Omental fat pad (tissue), 4 donors: ENCODE results near the gene ABCA13. TPM values are rescaled to one million over a fixed set of nuclear protein-coding genes. Genes with fewer than 3 reads are reported as not detected.

ENCODE experiments used
- ATAC-seq: fragments of 150-250 bp; one replicate; pipeline ENCODE4 v1.9.1; 2016; ENCODE audit warnings: mild to moderate bottlenecking, moderate library complexity; ENCODE audit not compliant: low FRiP score
- DNase-seq: peaks from one replicate; pipeline ENCODE4 v3.0.0-alpha.2; 2019; ENCODE audit warnings: low spot score
- total RNA-seq, 4 donors: library from RNA; depleted of rRNA; stranded (reverse); fragments of >200 nt; gene quantifications; one replicate each; pipeline ENCODE4 v1.1.0, GENCODE V29; 2016
- TF ChIP-seq, protein P1 (sequence below), 3 donors: fragments of 450-650 bp; IDR thresholded peaks; one replicate each; pipeline ENCODE4 v1.5.1; 2016 to 2017; ENCODE audit warnings: antibody characterized with exemption in 3 of 3, mild to moderate bottlenecking in 3 of 3, moderate library complexity in 2 of 3

ABCA13 gene, protein sequence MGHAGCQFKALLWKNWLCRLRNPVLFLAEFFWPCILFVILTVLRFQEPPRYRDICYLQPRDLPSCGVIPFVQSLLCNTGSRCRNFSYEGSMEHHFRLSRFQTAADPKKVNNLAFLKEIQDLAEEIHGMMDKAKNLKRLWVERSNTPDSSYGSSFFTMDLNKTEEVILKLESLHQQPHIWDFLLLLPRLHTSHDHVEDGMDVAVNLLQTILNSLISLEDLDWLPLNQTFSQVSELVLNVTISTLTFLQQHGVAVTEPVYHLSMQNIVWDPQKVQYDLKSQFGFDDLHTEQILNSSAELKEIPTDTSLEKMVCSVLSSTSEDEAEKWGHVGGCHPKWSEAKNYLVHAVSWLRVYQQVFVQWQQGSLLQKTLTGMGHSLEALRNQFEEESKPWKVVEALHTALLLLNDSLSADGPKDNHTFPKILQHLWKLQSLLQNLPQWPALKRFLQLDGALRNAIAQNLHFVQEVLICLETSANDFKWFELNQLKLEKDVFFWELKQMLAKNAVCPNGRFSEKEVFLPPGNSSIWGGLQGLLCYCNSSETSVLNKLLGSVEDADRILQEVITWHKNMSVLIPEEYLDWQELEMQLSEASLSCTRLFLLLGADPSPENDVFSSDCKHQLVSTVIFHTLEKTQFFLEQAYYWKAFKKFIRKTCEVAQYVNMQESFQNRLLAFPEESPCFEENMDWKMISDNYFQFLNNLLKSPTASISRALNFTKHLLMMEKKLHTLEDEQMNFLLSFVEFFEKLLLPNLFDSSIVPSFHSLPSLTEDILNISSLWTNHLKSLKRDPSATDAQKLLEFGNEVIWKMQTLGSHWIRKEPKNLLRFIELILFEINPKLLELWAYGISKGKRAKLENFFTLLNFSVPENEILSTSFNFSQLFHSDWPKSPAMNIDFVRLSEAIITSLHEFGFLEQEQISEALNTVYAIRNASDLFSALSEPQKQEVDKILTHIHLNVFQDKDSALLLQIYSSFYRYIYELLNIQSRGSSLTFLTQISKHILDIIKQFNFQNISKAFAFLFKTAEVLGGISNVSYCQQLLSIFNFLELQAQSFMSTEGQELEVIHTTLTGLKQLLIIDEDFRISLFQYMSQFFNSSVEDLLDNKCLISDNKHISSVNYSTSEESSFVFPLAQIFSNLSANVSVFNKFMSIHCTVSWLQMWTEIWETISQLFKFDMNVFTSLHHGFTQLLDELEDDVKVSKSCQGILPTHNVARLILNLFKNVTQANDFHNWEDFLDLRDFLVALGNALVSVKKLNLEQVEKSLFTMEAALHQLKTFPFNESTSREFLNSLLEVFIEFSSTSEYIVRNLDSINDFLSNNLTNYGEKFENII (N-terminal part only)
- total RNA-seq = under 1 TPM in 3 of 4 donors, not detected in 1; 0.13 to 0.37 (median 0.16) TPM

DNA sequence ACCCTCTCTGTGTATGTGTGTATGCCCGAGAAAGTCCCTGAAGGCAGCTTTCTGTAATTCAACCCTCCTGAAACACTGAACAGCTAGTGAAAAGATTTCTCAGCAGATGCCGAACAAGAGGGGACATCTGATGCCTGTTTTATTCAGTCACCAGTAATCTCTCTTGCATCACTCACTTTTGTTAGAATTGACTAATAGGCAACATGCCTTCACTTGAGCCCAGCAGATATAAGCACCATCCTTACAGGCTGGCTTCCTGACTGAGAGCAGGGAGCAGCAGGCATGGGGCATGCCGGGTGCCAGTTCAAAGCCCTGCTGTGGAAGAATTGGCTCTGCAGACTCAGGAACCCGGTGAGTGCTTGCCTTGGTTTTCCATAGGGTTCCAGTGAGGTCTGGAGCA lies at the start of gene ABCA13:
Gene ABCA13, plus strand, starts transcription at position 257 of the 400 bp plus-strand sequence. Its CDS starts 26 bp downstream, at position 283.
- no peak for DNase-seq
- TF ChIP-seq, protein P1, sequence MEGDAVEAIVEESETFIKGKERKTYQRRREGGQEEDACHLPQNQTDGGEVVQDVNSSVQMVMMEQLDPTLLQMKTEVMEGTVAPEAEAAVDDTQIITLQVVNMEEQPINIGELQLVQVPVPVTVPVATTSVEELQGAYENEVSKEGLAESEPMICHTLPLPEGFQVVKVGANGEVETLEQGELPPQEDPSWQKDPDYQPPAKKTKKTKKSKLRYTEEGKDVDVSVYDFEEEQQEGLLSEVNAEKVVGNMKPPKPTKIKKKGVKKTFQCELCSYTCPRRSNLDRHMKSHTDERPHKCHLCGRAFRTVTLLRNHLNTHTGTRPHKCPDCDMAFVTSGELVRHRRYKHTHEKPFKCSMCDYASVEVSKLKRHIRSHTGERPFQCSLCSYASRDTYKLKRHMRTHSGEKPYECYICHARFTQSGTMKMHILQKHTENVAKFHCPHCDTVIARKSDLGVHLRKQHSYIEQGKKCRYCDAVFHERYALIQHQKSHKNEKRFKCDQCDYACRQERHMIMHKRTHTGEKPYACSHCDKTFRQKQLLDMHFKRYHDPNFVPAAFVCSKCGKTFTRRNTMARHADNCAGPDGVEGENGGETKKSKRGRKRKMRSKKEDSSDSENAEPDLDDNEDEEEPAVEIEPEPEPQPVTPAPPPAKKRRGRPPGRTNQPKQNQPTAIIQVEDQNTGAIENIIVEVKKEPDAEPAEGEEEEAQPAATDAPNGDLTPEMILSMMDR (IDR thresholded peaks at IDR 0.05) = no peak
- ATAC-seq = no peak

DNA sequence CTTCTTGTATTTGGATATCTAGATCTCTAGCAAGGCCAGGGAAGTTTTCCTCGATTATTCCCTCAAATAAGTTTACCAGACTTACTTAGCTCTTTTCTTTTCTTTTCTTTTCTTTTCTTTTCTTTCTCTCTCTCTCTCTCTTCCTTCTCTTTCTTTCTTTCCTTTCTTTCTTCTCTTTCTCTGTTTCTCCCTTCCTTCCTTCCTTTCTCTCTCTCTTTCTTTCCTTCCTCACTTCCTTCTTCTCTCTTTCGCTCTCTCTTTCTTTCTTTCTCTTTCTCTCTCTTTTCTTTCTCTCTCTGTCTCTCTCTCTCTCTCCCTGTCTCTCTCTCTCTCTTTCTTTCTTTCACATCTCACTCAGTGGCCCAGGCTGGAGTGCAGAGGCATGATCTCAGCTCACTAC lies 45.2 kb upstream of the ABCA13 start:
- ATAC-seq = no peak
- TF ChIP-seq, protein P1 (IDR thresholded peaks at IDR 0.05) = no peak
- no peak for DNase-seq

DNA sequence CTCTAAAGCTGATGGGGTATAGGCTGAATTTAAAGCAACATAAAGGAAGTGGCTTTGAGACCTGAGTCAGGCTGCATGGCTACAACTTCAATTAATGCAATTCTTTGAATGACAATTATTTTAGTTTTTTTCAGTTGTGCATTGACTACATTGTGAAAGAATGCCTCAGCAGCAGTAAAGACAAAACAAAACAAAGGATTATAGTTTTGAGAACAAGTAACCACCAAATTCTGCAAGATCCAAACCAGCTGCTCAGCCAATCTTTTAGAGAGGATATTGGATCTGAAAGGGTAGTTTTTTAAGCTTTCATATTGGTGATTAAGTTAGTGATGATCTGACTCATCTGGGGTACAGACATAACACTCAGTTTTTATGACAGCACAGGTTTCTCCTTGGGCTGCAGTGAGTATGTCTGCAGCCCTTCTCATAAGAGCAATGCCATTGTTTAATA lies 40.6 kb upstream of the ABCA13 start:
- ATAC-seq (no peak), DNase-seq (no peak)
- TF ChIP-seq, protein P1 (IDR thresholded peaks at IDR 0.05) = no peak

DNA sequence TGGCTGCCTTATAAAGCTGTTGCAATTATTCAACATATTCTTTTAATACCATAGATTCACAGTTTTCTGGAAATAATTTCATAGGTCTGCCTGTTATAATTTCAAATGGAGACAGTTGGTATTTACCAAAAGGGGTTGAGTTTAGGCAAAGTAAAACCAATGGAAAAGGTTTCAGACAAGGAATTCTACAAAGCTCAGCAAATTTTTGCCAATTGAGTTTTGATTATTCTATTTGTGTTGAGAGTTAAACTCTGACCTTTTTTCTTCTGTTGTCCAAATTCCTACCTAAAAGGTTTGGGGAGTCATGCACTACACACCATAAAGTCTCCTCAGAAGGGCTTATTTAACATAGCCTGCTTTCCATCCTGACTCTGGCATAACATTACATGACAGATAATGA lies 38.5 kb upstream of the ABCA13 start:
- no peak for ATAC-seq
- TF ChIP-seq, protein P1 (IDR thresholded peaks at IDR 0.05) = no peak
- no peak for DNase-seq

DNA sequence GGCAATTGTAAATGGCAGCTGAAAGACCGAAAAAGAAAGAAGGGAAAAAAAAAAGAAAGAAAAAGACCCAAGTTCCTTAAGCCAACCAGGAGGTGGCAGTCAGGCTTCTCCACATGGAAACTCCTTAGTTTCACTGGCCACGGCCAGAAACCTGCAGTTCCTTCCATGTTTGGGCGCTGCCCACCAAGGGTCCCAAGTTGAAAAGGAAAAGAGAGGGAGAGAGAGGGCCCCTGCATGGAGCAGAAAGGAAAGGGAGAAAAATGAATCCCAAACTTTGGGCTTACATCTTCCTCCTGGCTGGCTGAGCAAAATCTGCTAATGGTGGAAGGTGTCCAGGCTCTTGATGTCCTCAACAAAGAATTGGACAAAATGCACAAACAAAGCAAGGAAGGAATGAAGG lies 31.8 kb upstream of the ABCA13 start:
- no peak for ATAC-seq
- DNase-seq = no peak
- TF ChIP-seq, protein P1 (IDR thresholded peaks at IDR 0.05) = no peak

DNA sequence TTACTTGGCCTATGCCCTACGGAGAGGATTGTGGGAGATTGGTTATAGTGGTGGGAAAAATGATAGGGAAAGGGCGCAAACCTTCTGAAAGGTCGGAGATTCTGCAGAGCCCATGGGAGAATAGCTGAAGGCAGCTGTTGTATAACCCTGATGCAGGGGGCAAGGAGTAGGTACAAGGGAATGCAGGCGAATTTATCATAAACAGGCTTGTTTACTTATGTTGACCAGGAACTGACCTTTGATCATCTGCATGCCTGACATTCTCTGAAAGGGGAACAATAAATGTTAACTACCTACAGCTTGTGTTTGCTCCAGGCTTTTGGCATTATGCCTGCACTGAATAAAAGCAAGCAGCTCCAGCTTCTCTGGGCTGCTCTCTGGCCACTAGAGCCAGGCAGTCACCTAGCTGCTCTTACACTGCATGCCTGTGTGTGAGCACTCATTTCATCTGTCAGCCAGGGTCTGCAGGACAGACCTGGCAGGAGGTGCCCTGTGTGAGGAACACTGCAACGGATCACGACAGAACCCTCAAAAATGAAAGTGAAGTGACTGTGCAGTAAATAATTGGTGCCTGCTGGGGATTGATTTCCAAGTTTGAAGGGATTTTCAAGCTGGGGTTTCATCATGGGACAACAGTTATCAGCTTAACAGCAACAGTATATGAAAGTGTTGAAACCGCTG lies 31.1 kb upstream of the ABCA13 start:
- TF ChIP-seq, protein P1 (IDR thresholded peaks at IDR 0.05) = no peak
- DNase-seq = no peak
- no peak for ATAC-seq
